Adrenal gland (tissue), 12 donors: ENCODE measurements around the gene SLC17A6. TPM values are rescaled to one million over a fixed set of nuclear protein-coding genes. Genes with fewer than 3 reads are reported as not detected.

Experiments
- DNase-seq, 7 donors: peaks; one replicate each; pipeline ENCODE4 v3.0.0-alpha.2; 2019 to 2020
- H3K27ac ChIP-seq, 5 donors: fragments of 200-600 bp; sonication (generic) in 4 of 5; 1 replicate in 3 of 5; 2 replicates in 2 of 5; pipeline versions ENCODE4 v1.5.1 to v1.8.0; 2016 to 2020; ENCODE audit warnings: mild to moderate bottlenecking in 1 of 5
- H3K27me3 ChIP-seq: fragments of 200-600 bp; 2 replicates; pipeline ENCODE4 v1.8.0; 2021
- H3K36me3 ChIP-seq, 2 donors: fragments of 200-600 bp; replicated peaks in 1 of 2; 1 replicate in 1 of 2; 2 replicates in 1 of 2; pipeline versions ENCODE4 v1.5.1 to v1.8.0; 2018 to 2022
- H3K4me1 ChIP-seq, 2 donors: fragments of 200-600 bp; replicated peaks in 1 of 2; 1 replicate in 1 of 2; 2 replicates in 1 of 2; pipeline versions ENCODE4 v1.5.1 to v1.8.0; 2018 to 2021
- H3K4me3 ChIP-seq, 4 donors: fragments of 200-600 bp; sonication (generic) in 3 of 4; one replicate each; pipeline ENCODE4 v1.5.1; 2016 to 2018
- H3K9me3 ChIP-seq, 3 donors: fragments of 200-600 bp; sonication (generic) in 1 of 3; replicated peaks in 1 of 3; 1 replicate in 2 of 3; 2 replicates in 1 of 3; pipeline versions ENCODE4 v1.5.1 to v1.8.0; 2016 to 2021
- CTCF ChIP-seq, 6 experiments: fragments of 450-650 bp in 4 of 6; fragments of 200-600 bp in 2 of 6; sonication (generic) in 1 of 6; IDR thresholded peaks; 1 replicate in 5 of 6; 2 replicates in 1 of 6; pipeline versions ENCODE4 v1.5.1 to v1.8.0; 2016 to 2021; ENCODE audit warnings: antibody characterized with exemption in 6 of 6, mild to moderate bottlenecking in 2 of 6, moderate library complexity in 1 of 6
- POLR2A ChIP-seq, 2 donors: fragments of 450-650 bp; IDR thresholded peaks; one replicate each; pipeline ENCODE4 v1.6.1; 2017; ENCODE audit warnings: antibody characterized with exemption in 2 of 2, mild to moderate bottlenecking in 2 of 2, moderate library complexity in 1 of 2
- WGBS, 4 donors: extraction: QIAGEN DNeasy Blood & Tissue Kit in 2 of 4; methylation state at CpG; one replicate each; pipeline versions ENCODE4 v1.1.5 to v1.1.7; 2013 to 2017; 5-methylcytosine and 5-hydroxymethylcytosine counted together
- intact Hi-C, 2 donors: fragments of 100-400 bp; cut with DNase I; formaldehyde crosslinking; loops; one replicate each; pipeline versions ENCODE4 v1.14.1 to v1.15.0; 2022 to 2023
- polyA plus RNA-seq, 3 donors: library from polyadenylated mRNA; stranded (reverse); fragments of 200-250 nt in 2 of 3; fragments of 350-450 nt in 1 of 3; fragmentation: Illumina TruSeq in 1 of 3; extraction: RNeasy Lipid Tissue Mini Kit (QIAGEN cat#74804) in 1 of 3; gene quantifications; one replicate each; pipeline ENCODE4 v1.2.3, GENCODE V29; 2013 to 2014
- total RNA-seq, 9 donors: library from RNA; depleted of rRNA in 4 of 9; stranded (reverse); fragments of >200 nt in 4 of 9; fragments of 120-200 nt in 1 of 9; fragmentation: NEBNext Ultra II Directional in 1 of 9; extraction: Animal tissue kit (Norgen Biotek cat#: 25700) in 1 of 9; gene quantifications; one replicate each; pipeline versions ENCODE4 v1.1.0 to v1.2.4, GENCODE V29; 2013 to 2023
- donor health status: healthy with polysubstance abuse.
- donor health status: Bipolar disorder and iron deficiency.
- donor health status: DM: yes; HTN: yes; CAD: no.
- donor health status: DM: no; HTN: no; CAD: no.
- donor health status: DM: no; HTN: no; CAD: no.
- donor health status: DM: yes; HTN: yes; CAD: no.

SLC17A6 gene
- total and polyA plus RNA-seq, 12 donors = not detected

DNA sequence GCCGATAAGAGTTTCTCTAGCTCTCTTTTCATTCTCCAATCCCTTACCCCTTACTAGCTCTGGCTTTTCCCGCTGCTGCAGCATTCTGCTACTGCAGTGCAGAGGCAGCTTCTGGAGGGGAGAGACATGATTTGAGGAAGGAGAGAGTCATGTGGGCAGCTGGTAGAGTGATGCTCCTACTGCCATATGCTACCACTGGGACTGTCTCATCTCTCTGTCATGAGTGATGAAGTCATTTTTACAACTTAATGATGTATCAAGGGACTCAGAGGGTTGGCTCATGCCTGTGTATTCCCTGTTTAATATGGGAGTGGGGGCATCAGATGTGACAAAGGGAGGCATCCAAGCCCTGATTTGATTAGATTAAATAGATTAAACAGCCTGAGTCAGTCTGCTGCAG, 11.3 kb downstream of the SLC17A6 start:
- Histone ChIP-seq H3K9me3 (no peaks in the 10 kb centered on the region), H3K4me1 (no peaks in the 10 kb centered on the region), H3K27ac (no peak overlapping the region), H3K36me3 (no peaks in the 10 kb centered on the region), H3K27me3 (peaks cover 6% of the 10 kb centered on the region), H3K4me3 (no peak overlapping the region)
- 48 to 64% (median 54%) methylated on average over 2 of the region's 2 CpGs for WGBS, 4 donors
- TF ChIP-seq CTCF (IDR thresholded peaks at IDR 0.05) (no peak), POLR2A (IDR thresholded peaks at IDR 0.05) (no peak)
- DNase-seq = no peak
- intact Hi-C loops = no loop called here

DNA sequence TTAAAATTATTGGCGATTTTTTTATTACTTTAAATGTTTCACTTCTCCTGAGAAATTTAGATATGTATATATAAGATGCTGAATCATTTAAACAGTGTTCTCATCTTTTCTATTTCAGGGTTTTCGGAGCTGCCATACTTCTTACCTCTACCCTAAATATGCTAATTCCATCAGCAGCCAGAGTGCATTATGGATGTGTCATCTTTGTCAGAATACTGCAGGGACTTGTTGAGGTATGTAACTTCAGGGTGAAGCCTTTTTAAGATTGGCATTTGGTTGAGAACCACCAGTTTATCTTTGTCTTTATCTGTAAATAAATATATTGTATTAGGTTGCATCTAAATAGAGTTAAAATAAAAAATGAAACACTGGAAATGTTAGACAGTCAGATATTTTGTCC, 21.1 kb downstream of the SLC17A6 start:
- Histone ChIP-seq H3K4me3 (no peak overlapping the region), H3K27me3 (peaks cover 8% of the 10 kb centered on the region), H3K4me1 (no peaks in the 10 kb centered on the region), H3K36me3 (no peaks in the 10 kb centered on the region), H3K9me3 (no peaks in the 10 kb centered on the region), H3K27ac (no peak overlapping the region)
- intact Hi-C loops = no loop called here
- 64 to 74% (median 71%) methylated on average over 2 of the region's 2 CpGs for WGBS, 4 donors
- no peak for TF ChIP-seq POLR2A (IDR thresholded peaks at IDR 0.05)
- no peak for TF ChIP-seq CTCF (IDR thresholded peaks at IDR 0.05)
- DNase-seq = no peak

GRCh38 chr11:22371160-22371559, 33.0 kb downstream of the SLC17A6 start:
- Histone ChIP-seq H3K4me3 (no peak overlapping the region), H3K4me1 (no peaks in the 10 kb centered on the region), H3K9me3 (no peaks in the 10 kb centered on the region), H3K27me3 (no peaks in the 10 kb centered on the region), H3K27ac (no peak overlapping the region), H3K36me3 (no peaks in the 10 kb centered on the region)
- 30 to 40% (median 37%) methylated on average over 3 of the region's 3 CpGs for WGBS, 4 donors
- intact Hi-C loops = no loop called here
- no peak for DNase-seq
- TF ChIP-seq POLR2A (IDR thresholded peaks at IDR 0.05) = no peak
- no peak for TF ChIP-seq CTCF (IDR thresholded peaks at IDR 0.05)

- no peak for DNase-seq
- intact Hi-C loops = no loop called here
- no peaks in the 10 kb centered on the region for H3K4me1 ChIP-seq
- H3K27me3 ChIP-seq = no peaks in the 10 kb centered on the region
- H3K4me3 ChIP-seq = no peak overlapping the region
- H3K27ac ChIP-seq = no peak overlapping the region
- H3K36me3 ChIP-seq = no peaks in the 10 kb centered on the region
- TF ChIP-seq CTCF (IDR thresholded peaks at IDR 0.05) (no peak), POLR2A (IDR thresholded peaks at IDR 0.05) (no peak)
- no peaks in the 10 kb centered on the region for H3K9me3 ChIP-seq
- 50 to 57% (median 53%) methylated on average over 1 of the region's 1 CpG for WGBS, 4 donors
Measured at GRCh38 chr11:22387126-22387525, 48.9 kb downstream of the SLC17A6 start.
